ENCODE results near the gene PSMD4. TPM values are rescaled to one million over a fixed set of nuclear protein-coding genes. Genes with fewer than 3 reads are reported as not detected.

PSMD4 gene
- total and polyA plus RNA-seq, 2 donors (not counting 1 experiment from before 2014, with no cell fraction given): 136 to 142 TPM

DNA sequence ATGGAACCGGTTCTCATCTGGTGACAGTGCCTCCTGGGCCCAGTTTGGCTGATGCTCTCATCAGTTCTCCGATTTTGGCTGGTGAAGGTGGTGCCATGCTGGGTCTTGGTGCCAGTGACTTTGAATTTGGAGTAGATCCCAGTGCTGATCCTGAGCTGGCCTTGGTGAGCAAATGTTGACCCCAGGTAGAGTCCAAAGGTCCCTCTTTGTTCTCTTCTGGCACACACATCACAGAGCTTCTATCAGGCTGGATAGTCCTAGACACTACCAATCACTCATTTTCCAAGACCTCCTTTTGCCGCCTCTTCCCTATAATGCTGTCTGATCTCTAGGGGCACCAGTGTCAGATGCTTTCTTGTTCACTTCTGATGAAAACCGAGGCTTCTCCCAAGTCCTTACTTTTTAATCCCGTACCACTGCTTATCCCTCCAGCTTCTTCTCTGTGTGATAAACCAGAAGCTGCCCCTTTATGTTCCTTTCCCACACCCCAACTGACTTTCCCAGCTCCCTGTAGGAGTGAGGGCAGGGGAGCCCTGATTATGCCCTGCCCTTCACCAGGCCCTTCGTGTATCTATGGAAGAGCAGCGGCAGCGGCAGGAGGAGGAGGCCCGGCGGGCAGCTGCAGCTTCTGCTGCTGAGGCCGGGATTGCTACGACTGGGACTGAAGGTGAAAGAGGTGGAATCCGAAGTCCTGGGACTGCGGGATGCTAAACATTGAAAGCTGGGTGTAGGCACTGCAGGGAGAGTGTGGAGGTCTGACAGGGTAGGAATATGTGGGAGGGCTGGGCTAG, 11.1 kb downstream of the PSMD4 start:
- Histone ChIP-seq H3K27ac (ENCODE audit: low read length in 2 of 2) (peak overlapping the region in 1 of 2 donors; percentile 39), H3K27me3 (replicated peaks in 1 of 4; ENCODE audit: control extremely low read depth in 1 of 4, control insufficient read depth in 3 of 4, insufficient read depth in 4 of 4, low read length in 3 of 4) (no peaks in the 10 kb centered on the region), H3K9me3 (ENCODE audit: control extremely low read depth in 1 of 3, control insufficient read depth in 2 of 3, insufficient read depth in 1 of 3, low read length in 2 of 3) (no peaks in the 10 kb centered on the region), H3K4me2 (replicated peaks; ENCODE audit: low read depth, low read length, poor library complexity, severe bottlenecking) (no peak overlapping the region), H3K9ac (ENCODE audit: low read length) (no peak overlapping the region), H3K4me3 (ENCODE audit: control extremely low read depth in 1 of 5, extremely low read depth in 1 of 5, insufficient read depth in 1 of 5, low read depth in 2 of 5, low read length in 4 of 5) (no peak overlapping the region), H3K79me2 (ENCODE audit: control insufficient read depth, insufficient read depth, low read length) (peaks cover 25% of the 10 kb centered on the region), H3K36me3 (replicated peaks in 1 of 2; ENCODE audit: control extremely low read depth in 1 of 2, control insufficient read depth in 1 of 2, extremely low read depth in 1 of 2, insufficient read depth in 2 of 2, low read length in 1 of 2) (peaks cover 9 to 41% of the 10 kb centered on the region in 2 experiments), H4K20me1 (ENCODE audit: control insufficient read depth, insufficient read depth, low read length, poor library complexity, severe bottlenecking) (no peaks in the 10 kb centered on the region), H2AFZ (ENCODE audit: insufficient read depth, low read depth, low read length, poor library complexity, severe bottlenecking) (no peak overlapping the region), H3K4me1 (ENCODE audit: control insufficient read depth in 2 of 2, insufficient read depth in 2 of 2, low read length in 2 of 2) (peaks cover 13 to 17% of the 10 kb centered on the region in 2 donors)
- CTCF ChIA-PET: interaction anchor here (1.1 kb wide), 1 partner anchor 18 kb away, joined by 3 read pairs; no protein-coding TSS in a partner anchor
- peaks cover 14% of the 10 kb centered on the region for H3K4me1 Mint-ChIP-seq
- no peak overlapping the region for H3K4me3 Mint-ChIP-seq
- TF ChIP-seq, protein P1, sequence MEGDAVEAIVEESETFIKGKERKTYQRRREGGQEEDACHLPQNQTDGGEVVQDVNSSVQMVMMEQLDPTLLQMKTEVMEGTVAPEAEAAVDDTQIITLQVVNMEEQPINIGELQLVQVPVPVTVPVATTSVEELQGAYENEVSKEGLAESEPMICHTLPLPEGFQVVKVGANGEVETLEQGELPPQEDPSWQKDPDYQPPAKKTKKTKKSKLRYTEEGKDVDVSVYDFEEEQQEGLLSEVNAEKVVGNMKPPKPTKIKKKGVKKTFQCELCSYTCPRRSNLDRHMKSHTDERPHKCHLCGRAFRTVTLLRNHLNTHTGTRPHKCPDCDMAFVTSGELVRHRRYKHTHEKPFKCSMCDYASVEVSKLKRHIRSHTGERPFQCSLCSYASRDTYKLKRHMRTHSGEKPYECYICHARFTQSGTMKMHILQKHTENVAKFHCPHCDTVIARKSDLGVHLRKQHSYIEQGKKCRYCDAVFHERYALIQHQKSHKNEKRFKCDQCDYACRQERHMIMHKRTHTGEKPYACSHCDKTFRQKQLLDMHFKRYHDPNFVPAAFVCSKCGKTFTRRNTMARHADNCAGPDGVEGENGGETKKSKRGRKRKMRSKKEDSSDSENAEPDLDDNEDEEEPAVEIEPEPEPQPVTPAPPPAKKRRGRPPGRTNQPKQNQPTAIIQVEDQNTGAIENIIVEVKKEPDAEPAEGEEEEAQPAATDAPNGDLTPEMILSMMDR (IDR thresholded peaks at IDR 0.05): no peak
- WGBS (ENCODE audit: insufficient coverage): 90% methylated on average over 12 of the region's 14 CpGs
- DNase-seq (no peak), ATAC-seq (ENCODE audit: low read depth) (no peak)
- POLR2A ChIA-PET: interaction anchor here (0.6 to 1.1 kb wide), 2 partner anchors 9 to 16 kb away, joined by 3 to 4 read pairs; partner anchors contain the start of gene ZNF687
- no peaks in the 10 kb centered on the region for H3K27me3 Mint-ChIP-seq
- no peaks in the 10 kb centered on the region for H3K9me3 Mint-ChIP-seq (ENCODE audit: insufficient read depth)
- intact Hi-C loops (cut with micrococcal nuclease): no loop called here
- H3K27ac Mint-ChIP-seq: peak overlapping the region; percentile 38

DNA sequence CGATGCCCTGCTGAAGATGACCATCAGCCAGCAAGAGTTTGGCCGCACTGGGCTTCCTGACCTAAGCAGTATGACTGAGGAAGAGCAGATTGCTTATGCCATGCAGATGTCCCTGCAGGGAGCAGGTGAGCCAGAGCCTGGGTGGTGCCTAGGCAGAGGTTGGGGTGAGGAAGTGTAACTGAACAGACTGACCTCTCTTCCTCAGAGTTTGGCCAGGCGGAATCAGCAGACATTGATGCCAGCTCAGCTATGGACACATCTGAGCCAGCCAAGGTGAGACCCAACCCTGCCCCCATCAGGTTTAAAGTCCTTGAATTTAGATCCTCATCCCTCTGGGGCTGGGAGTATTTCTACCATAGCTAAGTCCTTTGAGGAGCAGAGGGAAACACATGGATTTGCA, 11.8 kb downstream of the PSMD4 start:
- intact Hi-C loops (cut with micrococcal nuclease): no loop called here
- H3K27ac Mint-ChIP-seq: no peak overlapping the region
- POLR2A ChIA-PET: interaction anchor here (0.6 to 1.1 kb wide), 2 partner anchors 9 to 15 kb away, joined by 3 to 4 read pairs; partner anchors contain the start of gene ZNF687

More for the DNA sequence above, 11.8 kb downstream of the PSMD4 start:
- 100% methylated on average over 2 of the region's 3 CpGs for WGBS (ENCODE audit: insufficient coverage)
- DNase-seq (no peak), ATAC-seq (ENCODE audit: low read depth) (no peak)
- peaks cover 13 to 17% of the 10 kb centered on the region in 2 donors for H3K4me1 ChIP-seq (ENCODE audit: control insufficient read depth in 2 of 2, insufficient read depth in 2 of 2, low read length in 2 of 2)
- CTCF ChIA-PET: no interaction called here
- H3K27me3 Mint-ChIP-seq: no peaks in the 10 kb centered on the region
- no peak overlapping the region for H3K4me2 ChIP-seq (replicated peaks; ENCODE audit: low read depth, low read length, poor library complexity, severe bottlenecking)
- H3K4me1 Mint-ChIP-seq: peaks cover 14% of the 10 kb centered on the region
- no peaks in the 10 kb centered on the region for H4K20me1 ChIP-seq (ENCODE audit: control insufficient read depth, insufficient read depth, low read length, poor library complexity, severe bottlenecking)
- H2AFZ ChIP-seq (ENCODE audit: insufficient read depth, low read depth, low read length, poor library complexity, severe bottlenecking): no peak overlapping the region
- H3K27me3 ChIP-seq (replicated peaks in 1 of 4; ENCODE audit: control extremely low read depth in 1 of 4, control insufficient read depth in 3 of 4, insufficient read depth in 4 of 4, low read length in 3 of 4): no peaks in the 10 kb centered on the region
- H3K4me3 Mint-ChIP-seq: no peak overlapping the region
- no peak overlapping the region for H3K27ac ChIP-seq (ENCODE audit: low read length in 2 of 2)
- H3K9me3 Mint-ChIP-seq (ENCODE audit: insufficient read depth): no peaks in the 10 kb centered on the region
- H3K9me3 ChIP-seq (ENCODE audit: control extremely low read depth in 1 of 3, control insufficient read depth in 2 of 3, insufficient read depth in 1 of 3, low read length in 2 of 3): no peaks in the 10 kb centered on the region
- H3K36me3 ChIP-seq (replicated peaks in 1 of 2; ENCODE audit: control extremely low read depth in 1 of 2, control insufficient read depth in 1 of 2, extremely low read depth in 1 of 2, insufficient read depth in 2 of 2, low read length in 1 of 2): peaks cover 9 to 41% of the 10 kb centered on the region in 2 experiments
- no peak for TF ChIP-seq EZH2 (IDR thresholded peaks at IDR 0.05; ENCODE audit: borderline replicate concordance, insufficient read depth, low read depth, low read length, poor library complexity, severe bottlenecking)
- TF ChIP-seq, protein P1 (IDR thresholded peaks at IDR 0.05): no peak
- H3K79me2 ChIP-seq (ENCODE audit: control insufficient read depth, insufficient read depth, low read length): peaks cover 19% of the 10 kb centered on the region
- H3K4me3 ChIP-seq (ENCODE audit: control extremely low read depth in 1 of 5, extremely low read depth in 1 of 5, insufficient read depth in 1 of 5, low read depth in 2 of 5, low read length in 4 of 5): no peak overlapping the region
- no peak overlapping the region for H3K9ac ChIP-seq (ENCODE audit: low read length)

Data from B cell (primary cell).